Measurements from ENCODE around the gene ALB. TPM values are rescaled to one million over a fixed set of nuclear protein-coding genes. Genes with fewer than 3 reads are reported as not detected.

Gene ALB
- total and polyA plus RNA-seq, 2 of the 8 experiments (the other 6 are each of a cell fraction or from before 2014, with no cell fraction given), result 0.12 TPM; not detected in 1

DNA sequence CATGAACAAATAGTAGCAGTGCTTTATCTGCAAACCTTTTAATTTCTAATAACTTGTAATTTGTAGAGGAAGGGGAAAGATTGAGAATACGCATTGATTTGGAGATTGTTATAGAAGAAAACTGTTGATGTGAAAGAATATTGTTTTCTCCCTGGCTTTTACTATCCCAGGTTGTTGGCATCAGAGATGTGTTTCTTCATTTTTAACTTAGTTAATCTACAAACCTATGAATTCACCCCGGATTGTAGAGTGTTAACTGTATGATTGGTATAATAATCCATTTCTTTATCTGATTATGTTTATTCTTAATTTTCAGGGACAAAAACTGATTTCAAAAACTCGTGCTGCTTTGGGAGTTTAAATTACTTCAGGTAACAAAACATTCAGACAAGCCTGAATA, 50.8 kb downstream of the ALB start (continued):
- TF ChIP-seq RAD21 (IDR thresholded peaks at IDR 0.05 in 1 of 2, conservative IDR thresholded peaks at IDR 0.05 in 1 of 2; ENCODE audit: low read depth in 2 of 2, low read length in 2 of 2) (no peak), POLR2AphosphoS5 (IDR thresholded peaks at IDR 0.05; ENCODE audit: low read depth, low read length) (no peak), SRF (IDR thresholded peaks at IDR 0.05; ENCODE audit: low read depth, low read length) (no peak), NANOG (IDR thresholded peaks at IDR 0.05; ENCODE audit: insufficient read depth, low read depth, low read length, poor library complexity, severe bottlenecking) (no peak), BCL11A (IDR thresholded peaks at IDR 0.05; ENCODE audit: low read depth in 2 of 2, low read length in 2 of 2) (no peak)

All from H1 (cell line).